NB4 (cell line): ENCODE results near the gene ELAC1.

Experiments used
- MYC ChIP-seq: IDR thresholded peaks from 2 replicates; pipeline ENCODE4 v1.6.1; 2011; ENCODE audit warnings: low read depth, low read length
- POLR2A ChIP-seq: IDR thresholded peaks from 2 replicates; pipeline ENCODE4 v1.6.1; 2011; ENCODE audit warnings: mild to moderate bottlenecking; ENCODE audit not compliant: insufficient read length; ENCODE audit errors: extremely low read depth
- TF ChIP-seq, protein P1 (sequence below): IDR thresholded peaks from one replicate; pipeline ENCODE4 v1.5.1; 2012; ENCODE audit warnings: low read depth, low read length
- TF ChIP-seq, protein P2 (sequence below): IDR thresholded peaks from 2 replicates; pipeline ENCODE4 v1.6.1; 2011; ENCODE audit warnings: low read depth, low read length

DNA sequence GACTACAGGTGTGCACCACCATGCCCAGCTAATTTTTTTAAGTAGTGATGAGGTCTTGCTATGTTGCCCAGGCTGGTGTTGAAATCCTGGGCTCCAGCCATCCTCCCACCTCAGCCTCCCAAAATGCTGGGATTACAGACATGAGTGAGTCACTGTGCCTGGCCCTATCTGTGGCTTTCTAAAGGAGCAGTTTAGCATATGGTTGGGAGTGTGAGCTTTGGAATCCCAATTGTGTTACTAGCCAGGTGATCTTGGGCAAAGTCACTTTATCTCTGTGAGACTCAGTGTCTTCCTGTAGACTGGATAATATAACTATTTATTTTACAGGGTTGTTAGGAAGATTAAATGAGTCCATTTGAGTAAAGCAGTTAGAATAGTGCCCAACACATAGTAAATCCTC lies 42.4 kb downstream of the ELAC1 start:
- TF ChIP-seq, protein P1, sequence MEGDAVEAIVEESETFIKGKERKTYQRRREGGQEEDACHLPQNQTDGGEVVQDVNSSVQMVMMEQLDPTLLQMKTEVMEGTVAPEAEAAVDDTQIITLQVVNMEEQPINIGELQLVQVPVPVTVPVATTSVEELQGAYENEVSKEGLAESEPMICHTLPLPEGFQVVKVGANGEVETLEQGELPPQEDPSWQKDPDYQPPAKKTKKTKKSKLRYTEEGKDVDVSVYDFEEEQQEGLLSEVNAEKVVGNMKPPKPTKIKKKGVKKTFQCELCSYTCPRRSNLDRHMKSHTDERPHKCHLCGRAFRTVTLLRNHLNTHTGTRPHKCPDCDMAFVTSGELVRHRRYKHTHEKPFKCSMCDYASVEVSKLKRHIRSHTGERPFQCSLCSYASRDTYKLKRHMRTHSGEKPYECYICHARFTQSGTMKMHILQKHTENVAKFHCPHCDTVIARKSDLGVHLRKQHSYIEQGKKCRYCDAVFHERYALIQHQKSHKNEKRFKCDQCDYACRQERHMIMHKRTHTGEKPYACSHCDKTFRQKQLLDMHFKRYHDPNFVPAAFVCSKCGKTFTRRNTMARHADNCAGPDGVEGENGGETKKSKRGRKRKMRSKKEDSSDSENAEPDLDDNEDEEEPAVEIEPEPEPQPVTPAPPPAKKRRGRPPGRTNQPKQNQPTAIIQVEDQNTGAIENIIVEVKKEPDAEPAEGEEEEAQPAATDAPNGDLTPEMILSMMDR, result no peak
- TF ChIP-seq POLR2A (no peak), MYC (no peak)
- TF ChIP-seq, protein P2, sequence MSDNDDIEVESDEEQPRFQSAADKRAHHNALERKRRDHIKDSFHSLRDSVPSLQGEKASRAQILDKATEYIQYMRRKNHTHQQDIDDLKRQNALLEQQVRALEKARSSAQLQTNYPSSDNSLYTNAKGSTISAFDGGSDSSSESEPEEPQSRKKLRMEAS, result no peak
